ENCODE data around the gene RNF138. TPM values are rescaled to one million over a fixed set of nuclear protein-coding genes. Genes with fewer than 3 reads are reported as not detected.
A peak's percentile ranks its signal among the peaks of the same experiment; 100 is the strongest.
"Not testable (repeated sequence)": the region's sequence is repeated elsewhere in the genome, so short reads cannot be mapped to it uniquely, and the experiment has no call there.

The RNF138 gene
- total RNA-seq, 1 donor: 28.3 TPM

- peak; percentile 45 for DNase-seq (ENCODE audit: low read depth)
- no peak for TF ChIP-seq CTCF (IDR thresholded peaks at IDR 0.05; ENCODE audit: insufficient read depth, low read length)
- H3K4me3 ChIP-seq (ENCODE audit: low read depth, low read length): no peak overlapping the region
These were observed 76.5 kb downstream of the RNF138 start for GRCh38 chr18:32167980-32168730.

GRCh38 chr18:32173654-32174053, 82.0 kb downstream of the RNF138 start:
- DNase-seq (ENCODE audit: low read depth): no peak
- H3K4me3 ChIP-seq (ENCODE audit: low read depth, low read length): no peak overlapping the region
- TF ChIP-seq CTCF (IDR thresholded peaks at IDR 0.05; ENCODE audit: insufficient read depth, low read length): no peak

- DNase-seq (ENCODE audit: low read depth): no peak
- no peak overlapping the region for H3K4me3 ChIP-seq (ENCODE audit: low read depth, low read length)
- TF ChIP-seq CTCF (IDR thresholded peaks at IDR 0.05; ENCODE audit: insufficient read depth, low read length): no peak
These were observed 83.0 kb downstream of the RNF138 start for GRCh38 chr18:32174719-32175118.

GRCh38 chr18:32175265-32175664, 83.6 kb downstream of the RNF138 start:
- TF ChIP-seq CTCF (IDR thresholded peaks at IDR 0.05; ENCODE audit: insufficient read depth, low read length): no peak
- H3K4me3 ChIP-seq (ENCODE audit: low read depth, low read length): no peak overlapping the region
- DNase-seq (ENCODE audit: low read depth): no peak

- not testable (repeated sequence) for H3K4me3 ChIP-seq (ENCODE audit: low read depth, low read length); DNase-seq (ENCODE audit: low read depth)
These were observed 85.1 kb downstream of the RNF138 start for GRCh38 chr18:32176745-32177144.

GRCh38 chr18:32177530-32177929, 85.9 kb downstream of the RNF138 start:
- H3K4me3 ChIP-seq (ENCODE audit: low read depth, low read length): no peak overlapping the region
- no peak for TF ChIP-seq CTCF (IDR thresholded peaks at IDR 0.05; ENCODE audit: insufficient read depth, low read length)
- no peak for DNase-seq (ENCODE audit: low read depth)

Small RNA genes within 50 kb of the gene (small RNA-seq; reads per million reads assigned to genes)
- gene RNA5SP453: not detected

Other genes with a start within 250 kb of the RNF138 start
- 18.8 and 48.5 TPM in 2 replicates for gene TRAPPC8, start 148.7 kb upstream of the RNF138 start, total RNA-seq (ENCODE audit: low replicate concordance)
- 0.65 and 1.6 TPM in 2 replicates for gene RNF125, start 73.0 kb upstream of the RNF138 start, total RNA-seq (ENCODE audit: low replicate concordance)
- gene MEP1B, start 98.2 kb downstream of the RNF138 start, total RNA-seq (ENCODE audit: low replicate concordance): not detected in 2 replicates

Data from fibroblast of the aortic adventitia (primary cell).